H1 (cell line): ENCODE results near the gene NAA10. TPM values are rescaled to one million over a fixed set of nuclear protein-coding genes. Genes with fewer than 3 reads are reported as not detected.

ENCODE experiments used
- CTCF ChIA-PET: fragments of 300-600 bp; sonication (Branson Sonifier 250); formaldehyde crosslinking; loops from one replicate; lab custom pipeline; 2021; ENCODE audit not compliant: partially characterized antibody; lab: Charles Lee
- POLR2A ChIA-PET: fragments of 300-600 bp; sonication (Branson Sonifier 250); formaldehyde crosslinking; loops from one replicate; lab custom pipeline; 2021; ENCODE audit warnings: inconsistent platforms; ENCODE audit not compliant: partially characterized antibody; lab: Charles Lee
- DNase-seq, 2 experiments: peaks; one replicate each; pipeline versions ENCODE4 v3.0.0 to v3.0.0-alpha.2; 2010 to 2022; ENCODE audit warnings: low spot score in 2 of 2, low read depth in 1 of 2, mixed read lengths in 1 of 2
- FAIRE-seq: peaks from 2 replicates; lab custom pipeline; 2011; peaks lifted over from hg19 to GRCh38; lab: Jason Lieb, UNC
- H2AFZ ChIP-seq: 2 replicates; pipeline ENCODE4 v1.8.1; 2012; ENCODE audit warnings: low read length, inconsistent platforms
- H2AK5ac ChIP-seq: 2 replicates; pipeline ENCODE4 v1.6.1; 2013; ENCODE audit warnings: low read depth, low read length
- H2BK120ac ChIP-seq: replicated peaks from 2 replicates; pipeline ENCODE3; 2013; ENCODE audit warnings: low read depth, low read length, inconsistent platforms
- H2BK12ac ChIP-seq: 2 replicates; pipeline ENCODE4 v1.6.1; 2013; ENCODE audit warnings: low read depth, low read length
- H2BK15ac ChIP-seq: 2 replicates; pipeline ENCODE4 v1.6.1; 2013; ENCODE audit warnings: low read length
- H2BK20ac ChIP-seq: 2 replicates; pipeline ENCODE4 v1.6.1; 2013; ENCODE audit warnings: low read length
- H2BK5ac ChIP-seq: 2 replicates; pipeline ENCODE4 v1.6.1; 2013; ENCODE audit warnings: low read depth, low read length
- H3K14ac ChIP-seq: 2 replicates; pipeline ENCODE4 v1.6.1; 2013; ENCODE audit warnings: inconsistent platforms; ENCODE audit not compliant: insufficient read length
- H3K18ac ChIP-seq: 2 replicates; pipeline ENCODE4 v1.6.1; 2013; ENCODE audit warnings: low read length; ENCODE audit errors: extremely low read depth
- H3K23ac ChIP-seq: 2 replicates; pipeline ENCODE4 v1.6.1; 2013; ENCODE audit warnings: inconsistent platforms; ENCODE audit not compliant: insufficient read length
- H3K23me2 ChIP-seq: 2 replicates; pipeline ENCODE4 v1.6.1; 2013; ENCODE audit warnings: low read depth, low read length
- H3K27ac ChIP-seq: 2 replicates; pipeline ENCODE4 v1.6.1; 2011; ENCODE audit warnings: low read depth, low read length, inconsistent platforms
- H3K27me3 ChIP-seq, 4 experiments: replicated peaks in 1 of 4; 1 replicate in 1 of 4; 2 replicates in 3 of 4; pipeline versions ENCODE4 v1.6.1 to v1.8.1; 2011 to 2013; ENCODE audit warnings: low read length in 3 of 4, mild to moderate bottlenecking in 3 of 4, inconsistent platforms in 2 of 4, mixed read lengths in 2 of 4, moderate library complexity in 1 of 4; ENCODE audit not compliant: control insufficient read depth in 3 of 4, insufficient read depth in 3 of 4; ENCODE audit errors: extremely low read depth in 1 of 4
- H3K36me3 ChIP-seq, 4 experiments: 2 replicates each; pipeline versions ENCODE4 v1.6.1 to v1.8.1; 2011 to 2013; ENCODE audit warnings: mild to moderate bottlenecking in 4 of 4, low read length in 3 of 4, moderate library complexity in 2 of 4, control low read depth in 1 of 4, inconsistent platforms in 1 of 4; ENCODE audit not compliant: insufficient read depth in 4 of 4, control insufficient read depth in 2 of 4
- H3K4ac ChIP-seq: replicated peaks from 2 replicates; pipeline ENCODE3; 2013; ENCODE audit warnings: low read length, low read depth, mixed read lengths, inconsistent platforms; ENCODE audit not compliant: insufficient read length
- H3K4me1 ChIP-seq, 4 experiments: replicated peaks in 1 of 4; 1 replicate in 1 of 4; 2 replicates in 3 of 4; pipeline versions ENCODE4 v1.6.1 to v1.8.1; 2011 to 2013; ENCODE audit warnings: low read length in 3 of 4, inconsistent platforms in 2 of 4, mixed read lengths in 1 of 4; ENCODE audit not compliant: insufficient read depth in 4 of 4, control insufficient read depth in 3 of 4
- H3K4me2 ChIP-seq, 2 experiments: 2 replicates each; pipeline versions ENCODE4 v1.6.1 to v1.8.1; 2011 to 2013; ENCODE audit warnings: low read depth in 2 of 2, low read length in 2 of 2, control low read depth in 1 of 2, inconsistent platforms in 1 of 2, mild to moderate bottlenecking in 1 of 2; ENCODE audit not compliant: insufficient read depth in 1 of 2
- H3K4me3 ChIP-seq, 4 experiments: fragments of 200-600, 300-600 bp in 1 of 4; sonication (generic), shearing (Covaris generic), sonication (Bioruptor Twin) in 1 of 4; 2 replicates each; pipeline versions ENCODE4 v1.5.1 to v1.8.1; 2011 to 2016; ENCODE audit warnings: low read length in 4 of 4, low read depth in 3 of 4, control low read depth in 2 of 4, inconsistent platforms in 2 of 4, mild to moderate bottlenecking in 2 of 4, mixed read lengths in 1 of 4, moderate library complexity in 1 of 4; ENCODE audit not compliant: insufficient read depth in 2 of 4; ENCODE audit errors: extremely low read depth in 1 of 4
- H3K56ac ChIP-seq: replicated peaks from 2 replicates; pipeline ENCODE3; 2013; ENCODE audit warnings: low read depth, mild to moderate bottlenecking, mixed read lengths, low read length, inconsistent platforms; ENCODE audit not compliant: insufficient read length
- H3K79me1 ChIP-seq: 2 replicates; pipeline ENCODE4 v1.6.1; 2013; ENCODE audit warnings: low read depth, low read length, control low read depth
- H3K79me2 ChIP-seq, 2 experiments: 2 replicates each; pipeline versions ENCODE4 v1.6.1 to v1.8.1; 2012 to 2013; ENCODE audit warnings: low read length in 2 of 2, mild to moderate bottlenecking in 2 of 2, inconsistent platforms in 1 of 2; ENCODE audit not compliant: insufficient read depth in 2 of 2, control insufficient read depth in 1 of 2
- H3K9ac ChIP-seq, 4 experiments: replicated peaks in 1 of 4; 1 replicate in 1 of 4; 2 replicates in 3 of 4; pipeline versions ENCODE4 v1.6.1 to v1.8.1; 2011 to 2013; ENCODE audit warnings: low read depth in 3 of 4, low read length in 3 of 4, control low read depth in 2 of 4, mild to moderate bottlenecking in 2 of 4, moderate library complexity in 2 of 4, inconsistent platforms in 1 of 4; ENCODE audit errors: extremely low read depth in 1 of 4
- H3K9me3 ChIP-seq, 2 experiments: 2 replicates each; pipeline versions ENCODE4 v1.6.1 to v1.8.1; 2012 to 2013; ENCODE audit warnings: mild to moderate bottlenecking in 2 of 2, moderate library complexity in 2 of 2, control low read depth in 1 of 2, inconsistent platforms in 1 of 2, low read depth in 1 of 2, low read length in 1 of 2, mixed read lengths in 1 of 2; ENCODE audit not compliant: insufficient read depth in 2 of 2
- H4K20me1 ChIP-seq, 2 experiments: replicated peaks in 1 of 2; 2 replicates each; pipeline versions ENCODE3 to v1.8.1; 2011 to 2013; ENCODE audit warnings: inconsistent platforms in 2 of 2, low read length in 2 of 2, mild to moderate bottlenecking in 1 of 2; ENCODE audit not compliant: insufficient read depth in 2 of 2, control insufficient read depth in 1 of 2
- H4K5ac ChIP-seq: 2 replicates; pipeline ENCODE4 v1.6.1; 2013; ENCODE audit warnings: low read length, low read depth, mixed read lengths, inconsistent platforms; ENCODE audit not compliant: insufficient read length
- H4K8ac ChIP-seq: 2 replicates; pipeline ENCODE4 v1.8.0; 2013; ENCODE audit warnings: mild to moderate bottlenecking, moderate library complexity, low read length, inconsistent platforms; ENCODE audit not compliant: insufficient read depth; ENCODE audit errors: extremely low read depth
- H4K91ac ChIP-seq: replicated peaks from 2 replicates; pipeline ENCODE3; 2013; ENCODE audit warnings: low read length, mixed read lengths, inconsistent platforms; ENCODE audit not compliant: insufficient read length
- WGBS, 2 experiments: shearing (Covaris generic) in 1 of 2; methylation state at CpG; one replicate each; pipeline versions ENCODE4 v1.1.6 to v1.1.7; 2013 to 2015; ENCODE audit warnings: low lambda C conversion rate in 2 of 2, mixed read lengths in 2 of 2, inconsistent platforms in 1 of 2, low coverage in 1 of 2, missing lambda C conversion rate in 1 of 2; ENCODE audit not compliant: insufficient replicate concordance in 2 of 2, insufficient coverage in 1 of 2, insufficient read length in 1 of 2; ENCODE audit errors: extremely low coverage in 1 of 2, missing lambda C conversion rate in 1 of 2; 5-methylcytosine and 5-hydroxymethylcytosine counted together
- polyA plus RNA-seq, 7 experiments: library from polyadenylated mRNA; depleted of rRNA in 3 of 7; stranded (reverse) in 5 of 7; unstranded in 2 of 7; fragments of >200 nt in 5 of 7; fragments of 200-250 nt in 2 of 7; gene quantifications; 1 replicate in 5 of 7; 2 replicates in 1 of 7; 4 replicates in 1 of 7; pipeline versions ENCODE4 v1.2.1 to v1.2.3, GENCODE V29; 2011 to 2013; ENCODE audit warnings: missing spikeins in 2 of 7, mixed read lengths in 2 of 7
- total RNA-seq: library from RNA; stranded (reverse); fragmentation: NEBNext Ultra II Directional; extraction: Animal tissue kit (Norgen Biotek cat#: 25700); gene quantifications from 2 replicates; pipeline ENCODE4 v1.2.1, GENCODE V29; 2021

Gene NAA10
- total and polyA plus RNA-seq, 2 of the 8 experiments (the other 6 are each of a cell fraction or from before 2014, with no cell fraction given): 80.4 to 98.8 TPM

DNA sequence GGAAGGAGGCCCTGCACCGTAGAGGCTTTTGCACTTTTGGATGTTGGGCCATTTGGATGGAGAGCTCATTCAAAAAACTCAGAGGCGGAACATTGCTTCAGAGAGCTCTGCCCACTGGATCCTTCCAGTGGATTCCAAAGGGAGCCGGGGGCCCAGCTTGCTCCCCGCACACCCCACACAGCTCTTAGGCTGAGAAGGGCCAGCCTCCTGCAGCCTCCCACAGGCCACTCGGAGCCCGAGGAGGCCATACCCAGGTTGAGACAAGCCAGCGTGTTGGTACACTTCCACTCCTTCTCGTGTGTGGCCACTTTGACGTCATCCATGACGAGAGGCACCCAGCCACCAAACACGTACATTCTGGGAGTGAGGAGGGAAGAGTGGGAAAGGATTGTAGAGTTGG lies 26.5 kb upstream of the NAA10 start:
- H3K56ac ChIP-seq: no peak overlapping the region
- H3K36me3 ChIP-seq: peaks cover 13 to 74% (median 45%) of the 10 kb centered on the region in 4 experiments
- H3K9ac ChIP-seq: no peak overlapping the region
- no peak overlapping the region for H2BK12ac ChIP-seq
- no peak overlapping the region for H3K4me3 ChIP-seq
- no peak overlapping the region for H2AK5ac ChIP-seq
- 93% methylated on average over 7 of the region's 11 CpGs; no CpG with 5 or more reads in 1 of the 2 experiments for WGBS, 2 experiments
- H2AFZ ChIP-seq: no peak overlapping the region
- H3K79me1 ChIP-seq: no peaks in the 10 kb centered on the region; the same call in 1 of the 2 replicates
- H2BK15ac ChIP-seq: no peak overlapping the region
- no peak overlapping the region for H2BK20ac ChIP-seq
- H3K14ac ChIP-seq: no peak overlapping the region
- H4K20me1 ChIP-seq: peaks cover 2 to 17% of the 10 kb centered on the region in 2 experiments
- no peak for DNase-seq
- H3K27me3 ChIP-seq: no peaks in the 10 kb centered on the region
- peaks cover 10 to 40% of the 10 kb centered on the region in 2 experiments for H3K79me2 ChIP-seq
- no peak overlapping the region for H2BK120ac ChIP-seq
- ChIA-PET POLR2A (interaction anchor here (0.7 to 1.9 kb wide), 4 partner anchors 9 to 37 kb away, joined by 3 to 9 read pairs (median 4); partner anchors contain the start of genes HCFC1 and TMEM187), CTCF (interaction anchor here (1.0 to 11.2 kb wide), 3 partner anchors 13 to 50 kb away, joined by 3 to 102 read pairs (median 3); partner anchors contain the start of gene RENBP)
- H4K5ac ChIP-seq: no peak overlapping the region
- no peaks in the 10 kb centered on the region for H3K23me2 ChIP-seq
- no peak overlapping the region for H4K8ac ChIP-seq
- H3K18ac ChIP-seq: no peak overlapping the region
- FAIRE-seq: no peak
- no peak overlapping the region for H3K4me2 ChIP-seq
- no peak overlapping the region for H4K91ac ChIP-seq
- peaks cover 0 to 4% (median 0%) of the 10 kb centered on the region in 4 experiments; a peak in 1 of 7 replicates for H3K4me1 ChIP-seq
- no peak overlapping the region for H3K23ac ChIP-seq
- H3K4ac ChIP-seq: no peak overlapping the region
- H3K27ac ChIP-seq: no peak overlapping the region
- no peak overlapping the region for H2BK5ac ChIP-seq
- H3K9me3 ChIP-seq: no peaks in the 10 kb centered on the region
